ENCODE measurements around the gene TPRG1.

DNA sequence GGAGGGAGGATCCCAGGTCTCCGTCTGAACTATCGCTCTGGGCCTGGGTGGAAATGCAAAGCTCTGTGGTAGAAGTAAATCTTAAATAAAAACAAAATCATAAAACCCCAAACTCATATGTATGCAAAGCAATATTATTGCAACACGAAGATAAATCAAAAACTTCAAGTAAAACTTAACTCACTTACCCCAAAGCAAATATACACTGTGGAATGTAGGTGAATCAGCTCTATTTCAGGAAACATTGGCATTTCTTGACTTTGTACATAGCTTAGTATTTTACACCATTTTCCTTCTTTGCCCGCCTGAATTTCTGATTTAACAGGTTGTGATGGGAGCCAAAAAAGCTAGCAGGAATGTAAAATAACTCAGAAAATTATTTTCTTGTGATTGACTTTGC, 126.2 kb downstream of the TPRG1 start:
- no peak for TF ChIP-seq POLR2A (IDR thresholded peaks at IDR 0.05)
- TF ChIP-seq, protein P1, sequence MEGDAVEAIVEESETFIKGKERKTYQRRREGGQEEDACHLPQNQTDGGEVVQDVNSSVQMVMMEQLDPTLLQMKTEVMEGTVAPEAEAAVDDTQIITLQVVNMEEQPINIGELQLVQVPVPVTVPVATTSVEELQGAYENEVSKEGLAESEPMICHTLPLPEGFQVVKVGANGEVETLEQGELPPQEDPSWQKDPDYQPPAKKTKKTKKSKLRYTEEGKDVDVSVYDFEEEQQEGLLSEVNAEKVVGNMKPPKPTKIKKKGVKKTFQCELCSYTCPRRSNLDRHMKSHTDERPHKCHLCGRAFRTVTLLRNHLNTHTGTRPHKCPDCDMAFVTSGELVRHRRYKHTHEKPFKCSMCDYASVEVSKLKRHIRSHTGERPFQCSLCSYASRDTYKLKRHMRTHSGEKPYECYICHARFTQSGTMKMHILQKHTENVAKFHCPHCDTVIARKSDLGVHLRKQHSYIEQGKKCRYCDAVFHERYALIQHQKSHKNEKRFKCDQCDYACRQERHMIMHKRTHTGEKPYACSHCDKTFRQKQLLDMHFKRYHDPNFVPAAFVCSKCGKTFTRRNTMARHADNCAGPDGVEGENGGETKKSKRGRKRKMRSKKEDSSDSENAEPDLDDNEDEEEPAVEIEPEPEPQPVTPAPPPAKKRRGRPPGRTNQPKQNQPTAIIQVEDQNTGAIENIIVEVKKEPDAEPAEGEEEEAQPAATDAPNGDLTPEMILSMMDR (IDR thresholded peaks at IDR 0.05) = no peak

All from body of pancreas (tissue), 4 donors.